Type B pancreatic cell (in vitro differentiated cells): Measurements from ENCODE around the gene TCF15. TPM values are rescaled to one million over a fixed set of nuclear protein-coding genes. Genes with fewer than 3 reads are reported as not detected.

Experiments used
- DNase-seq: peaks from one replicate; pipeline ENCODE4 v3.0.0; 2021; ENCODE audit warnings: mixed read lengths; ENCODE audit not compliant: unreplicated experiment; ENCODE audit errors: extremely low spot score
- H3K27ac Mint-ChIP-seq: 2 replicates; pipeline ENCODE4 v1.8.0; 2021; ENCODE audit warnings: mild to moderate bottlenecking, mixed read lengths
- H3K27me3 Mint-ChIP-seq: 2 replicates; pipeline ENCODE4 v1.8.0; 2021; ENCODE audit warnings: mixed read lengths
- H3K36me3 Mint-ChIP-seq: 2 replicates; pipeline ENCODE4 v1.8.0; 2021; ENCODE audit warnings: mixed read lengths
- H3K4me1 Mint-ChIP-seq: one replicate; pipeline ENCODE4 v1.8.0; 2021; ENCODE audit warnings: mixed read lengths; ENCODE audit not compliant: unreplicated experiment
- H3K4me3 Mint-ChIP-seq: 2 replicates; pipeline ENCODE4 v1.8.0; 2021; ENCODE audit warnings: mild to moderate bottlenecking, mixed read lengths
- H3K9me3 Mint-ChIP-seq: 2 replicates; pipeline ENCODE4 v1.8.0; 2021; ENCODE audit warnings: mixed read lengths
- CTCF ChIP-seq: fragments of 200-600 bp; sonication (generic); conservative IDR thresholded peaks from 2 replicates; pipeline ENCODE4 v1.5.0; 2021; ENCODE audit warnings: antibody characterized with exemption, mild to moderate bottlenecking
- total RNA-seq: library from RNA; stranded (reverse); gene quantifications from 2 replicates; pipeline ENCODE4 v1.2.1, GENCODE V29; 2021; ENCODE audit warnings: low replicate concordance

TCF15 gene
- total RNA-seq, 1 donor from 2014 or later = 0.94 TPM

- no peaks in the 10 kb centered on the region for H3K9me3 Mint-ChIP-seq
- H3K27me3 Mint-ChIP-seq = peaks cover 29% of the 10 kb centered on the region
- H3K27ac Mint-ChIP-seq = peak overlapping the region; percentile 9
- DNase-seq = no peak
- no peaks in the 10 kb centered on the region for H3K36me3 Mint-ChIP-seq
- peak overlapping the region; percentile 61 for H3K4me3 Mint-ChIP-seq
- peaks cover 9% of the 10 kb centered on the region for H3K4me1 Mint-ChIP-seq
- TF ChIP-seq CTCF = no peak
These were observed 37.4 kb downstream of the TCF15 start for GRCh38 chr20:572727-573126.

GRCh38 chr20:571754-572441, 38.2 kb downstream of the TCF15 start:
- H3K36me3 Mint-ChIP-seq = no peaks in the 10 kb centered on the region
- H3K9me3 Mint-ChIP-seq = no peaks in the 10 kb centered on the region
- DNase-seq = no peak
- peak overlapping the region; percentile 61 for H3K4me3 Mint-ChIP-seq
- peaks cover 14% of the 10 kb centered on the region for H3K4me1 Mint-ChIP-seq
- peaks cover 29% of the 10 kb centered on the region for H3K27me3 Mint-ChIP-seq
- peak overlapping the region; percentile 9 for H3K27ac Mint-ChIP-seq
- TF ChIP-seq CTCF = no peak

GRCh38 chr20:568673-569415, 41.3 kb downstream of the TCF15 start:
- Mint-ChIP-seq H3K27ac (no peak overlapping the region), H3K27me3 (peaks cover 27% of the 10 kb centered on the region), H3K4me3 (no peak overlapping the region), H3K9me3 (no peaks in the 10 kb centered on the region), H3K4me1 (peaks cover 14% of the 10 kb centered on the region), H3K36me3 (no peaks in the 10 kb centered on the region)
- no peak for DNase-seq
- TF ChIP-seq CTCF = no peak

GRCh38 chr20:568097-568652, 41.9 kb downstream of the TCF15 start:
- Mint-ChIP-seq H3K4me1 (peaks cover 14% of the 10 kb centered on the region), H3K27ac (no peak overlapping the region), H3K4me3 (no peak overlapping the region), H3K9me3 (no peaks in the 10 kb centered on the region), H3K36me3 (no peaks in the 10 kb centered on the region), H3K27me3 (peaks cover 21% of the 10 kb centered on the region)
- TF ChIP-seq CTCF = no peak
- DNase-seq = no peak

GRCh38 chr20:564192-564591, 45.9 kb downstream of the TCF15 start:
- no peak for DNase-seq
- no peak overlapping the region for H3K27ac Mint-ChIP-seq

More at GRCh38 chr20:564192-564591, 45.9 kb downstream of the TCF15 start:
- Mint-ChIP-seq H3K4me1 (peaks cover 4% of the 10 kb centered on the region), H3K27me3 (peaks cover 20% of the 10 kb centered on the region), H3K9me3 (no peaks in the 10 kb centered on the region), H3K36me3 (no peaks in the 10 kb centered on the region), H3K4me3 (no peak overlapping the region)
- no peak for TF ChIP-seq CTCF
